K562 (cell line): Measurements from ENCODE around the gene ENG. TPM values are rescaled to one million over a fixed set of nuclear protein-coding genes. Genes with fewer than 3 reads are reported as not detected.

Source experiments
- CXXC5 ChIP-seq: fragments of 250-450 bp; sonication (Bioruptor Pico); IDR thresholded peaks from 2 replicates; pipeline ENCODE4 v1.8.0; 2022; ENCODE audit warnings: inconsistent platforms, mild to moderate bottlenecking, moderate library complexity
- EP300 ChIP-seq: IDR thresholded peaks from 2 replicates; pipeline ENCODE4 v1.6.1; 2012; ENCODE audit warnings: low read length, improper control_type of control experiment
- FOXO4 ChIP-seq: fragments of 450-650 bp; formaldehyde crosslinking; IDR thresholded peaks from 2 replicates; pipeline ENCODE4 v1.4.0; 2020; ENCODE audit warnings: mild to moderate bottlenecking, moderate library complexity
- GABPA ChIP-seq: fragments of 200-800 bp; sonication (Bioruptor generic); conservative IDR thresholded peaks from 2 replicates; pipeline ENCODE4 v1.6.1; 2016; ENCODE audit warnings: low read depth, missing genetic modification characterization, missing compliant biosample characterization
- HLTF ChIP-seq: fragments of 450-650 bp; IDR thresholded peaks from 2 replicates; pipeline ENCODE4 v1.6.1; 2016
- NFATC3 ChIP-seq: fragments of 450-650 bp; IDR thresholded peaks from 2 replicates; pipeline ENCODE4 v1.6.1; 2017; ENCODE audit warnings: mild to moderate bottlenecking
- RBM25 ChIP-seq: fragments of 200-400 bp; formaldehyde crosslinking; IDR thresholded peaks from 2 replicates; pipeline ENCODE4 v1.6.1; 2018; ENCODE audit warnings: low read length, low read depth, moderate library complexity; ENCODE audit not compliant: severe bottlenecking
- SMARCA4 ChIP-seq: fragments of 450-650 bp; IDR thresholded peaks from 2 replicates; pipeline ENCODE4 v1.6.1; 2016
- SP1 ChIP-seq: sonication (generic); formaldehyde crosslinking; IDR thresholded peaks from 2 replicates; pipeline ENCODE4 v1.8.1; 2022; ENCODE audit warnings: mild to moderate bottlenecking, missing genetic modification reagents
- STAT5A ChIP-seq: IDR thresholded peaks from 2 replicates; pipeline ENCODE4 v1.6.1; 2012; ENCODE audit warnings: low read length, inconsistent platforms, borderline replicate concordance
- THAP12 ChIP-seq: fragments of 250-450 bp; sonication (Bioruptor Pico); IDR thresholded peaks from 2 replicates; pipeline ENCODE4 v1.9.0; 2021; ENCODE audit warnings: mild to moderate bottlenecking, inconsistent platforms
- TSHZ1 ChIP-seq: fragments of 250-450 bp; sonication (Bioruptor Pico); IDR thresholded peaks from 2 replicates; pipeline ENCODE4 v1.4.0; 2020; ENCODE audit warnings: mild to moderate bottlenecking, moderate library complexity
- XRCC5 ChIP-seq: fragments of 200-400 bp; formaldehyde crosslinking; IDR thresholded peaks from 2 replicates; pipeline ENCODE4 v1.6.1; 2017; ENCODE audit warnings: low read depth, mild to moderate bottlenecking, low read length
- ZNF197 ChIP-seq: fragments of 200-800 bp; sonication (Bioruptor generic); IDR thresholded peaks from 2 replicates; pipeline ENCODE4 v1.6.1; 2016; ENCODE audit warnings: low read depth, missing genetic modification characterization, missing compliant biosample characterization
- ZNF316 ChIP-seq: fragments of 450-650 bp; IDR thresholded peaks from 2 replicates; pipeline ENCODE4 v1.6.1; 2016
- polyA plus RNA-seq, 8 experiments: library from polyadenylated mRNA; depleted of rRNA in 4 of 8; stranded (reverse) in 5 of 8; unstranded in 3 of 8; fragments of >200 nt; fragmentation: Nextera tagmentation in 2 of 8; fragmentation: Illumina TruSeq in 1 of 8; extraction: Ambion mirVana in 2 of 8; extraction: Trizol in 1 of 8; gene quantifications; 2 replicates each; pipeline versions ENCODE4 v1.2.1 to v1.2.3, GENCODE V29; 2011 to 2014; ENCODE audit warnings: inconsistent platforms in 1 of 8, missing spikeins in 1 of 8
- total RNA-seq, 7 experiments: library from RNA; depleted of rRNA in 6 of 7; stranded (reverse); fragments of >200 nt in 6 of 7; fragmentation: Illumina TruSeq in 2 of 7; extraction: Trizol in 2 of 7; gene quantifications; 2 replicates each; pipeline versions ENCODE4 v1.2.1 to v1.2.3, GENCODE V29; 2011 to 2021; ENCODE audit warnings: low replicate concordance in 1 of 7
- TF ChIP-seq, protein P1 (sequence below): fragments of 250-450 bp; sonication (Bioruptor Pico); IDR thresholded peaks from 2 replicates; pipeline ENCODE4 v1.5.0; 2021
- TF ChIP-seq, protein P2 (sequence below): fragments of 450-650 bp; IDR thresholded peaks from 2 replicates; pipeline ENCODE4 v1.6.1; 2016

Gene ENG
- total and polyA plus RNA-seq, 9 of the 15 experiments (the other 6 are each of a cell fraction or from before 2014, with no cell fraction given): 0.04 to 0.40 (median 0.14) TPM; not detected in 1

- TF ChIP-seq TSHZ1 (CRISPR knock-in tag): no peak
- TF ChIP-seq, protein P1, sequence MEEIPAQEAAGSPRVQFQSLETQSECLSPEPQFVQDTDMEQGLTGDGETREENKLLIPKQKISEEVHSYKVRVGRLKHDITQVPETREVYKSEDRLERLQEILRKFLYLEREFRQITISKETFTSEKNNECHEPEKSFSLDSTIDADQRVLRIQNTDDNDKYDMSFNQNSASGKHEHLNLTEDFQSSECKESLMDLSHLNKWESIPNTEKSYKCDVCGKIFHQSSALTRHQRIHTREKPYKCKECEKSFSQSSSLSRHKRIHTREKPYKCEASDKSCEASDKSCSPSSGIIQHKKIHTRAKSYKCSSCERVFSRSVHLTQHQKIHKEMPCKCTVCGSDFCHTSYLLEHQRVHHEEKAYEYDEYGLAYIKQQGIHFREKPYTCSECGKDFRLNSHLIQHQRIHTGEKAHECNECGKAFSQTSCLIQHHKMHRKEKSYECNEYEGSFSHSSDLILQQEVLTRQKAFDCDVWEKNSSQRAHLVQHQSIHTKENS (CRISPR knock-in tag): no peak
- TF ChIP-seq SP1: no peak; the same call in 1 of the 2 replicates
- peak; percentile 79; the same call in 1 of the 2 replicates for TF ChIP-seq NFATC3
- no peak for TF ChIP-seq RBM25
- TF ChIP-seq XRCC5: peak; percentile 80
- peak; percentile 24; the same call in 1 of the 2 replicates for TF ChIP-seq SMARCA4
- no peak for TF ChIP-seq ZNF197 (CRISPR knock-in tag)
- TF ChIP-seq HLTF: no peak
- no peak for TF ChIP-seq STAT5A
- TF ChIP-seq THAP12 (CRISPR knock-in tag): peak; percentile 62; the same call in 1 of the 2 replicates
- no peak for TF ChIP-seq FOXO4 (CRISPR knock-in tag)
- TF ChIP-seq GABPA: peak; percentile 99
- 0 out of 2 replicates have a peak, but pooled peaks have one; percentile 6 for TF ChIP-seq ZNF316
- TF ChIP-seq EP300: 0 out of 2 replicates have a peak, but pooled peaks have one; percentile 7
- peak; percentile 70; the same call in 1 of the 2 replicates for TF ChIP-seq CXXC5 (CRISPR knock-in tag)
- TF ChIP-seq, protein P2, sequence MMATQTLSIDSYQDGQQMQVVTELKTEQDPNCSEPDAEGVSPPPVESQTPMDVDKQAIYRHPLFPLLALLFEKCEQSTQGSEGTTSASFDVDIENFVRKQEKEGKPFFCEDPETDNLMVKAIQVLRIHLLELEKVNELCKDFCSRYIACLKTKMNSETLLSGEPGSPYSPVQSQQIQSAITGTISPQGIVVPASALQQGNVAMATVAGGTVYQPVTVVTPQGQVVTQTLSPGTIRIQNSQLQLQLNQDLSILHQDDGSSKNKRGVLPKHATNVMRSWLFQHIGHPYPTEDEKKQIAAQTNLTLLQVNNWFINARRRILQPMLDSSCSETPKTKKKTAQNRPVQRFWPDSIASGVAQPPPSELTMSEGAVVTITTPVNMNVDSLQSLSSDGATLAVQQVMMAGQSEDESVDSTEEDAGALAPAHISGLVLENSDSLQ: no peak
Observed at GRCh38 chr9:127785933-127786772, 68.3 kb downstream of the ENG start, which contains the start of gene CDK9 (continued).
